ENCODE data around the gene HPN.
"Not testable (repeated sequence)": the region's sequence is repeated elsewhere in the genome, so short reads cannot be mapped to it uniquely, and the experiment has no call there.

HPN gene

DNA sequence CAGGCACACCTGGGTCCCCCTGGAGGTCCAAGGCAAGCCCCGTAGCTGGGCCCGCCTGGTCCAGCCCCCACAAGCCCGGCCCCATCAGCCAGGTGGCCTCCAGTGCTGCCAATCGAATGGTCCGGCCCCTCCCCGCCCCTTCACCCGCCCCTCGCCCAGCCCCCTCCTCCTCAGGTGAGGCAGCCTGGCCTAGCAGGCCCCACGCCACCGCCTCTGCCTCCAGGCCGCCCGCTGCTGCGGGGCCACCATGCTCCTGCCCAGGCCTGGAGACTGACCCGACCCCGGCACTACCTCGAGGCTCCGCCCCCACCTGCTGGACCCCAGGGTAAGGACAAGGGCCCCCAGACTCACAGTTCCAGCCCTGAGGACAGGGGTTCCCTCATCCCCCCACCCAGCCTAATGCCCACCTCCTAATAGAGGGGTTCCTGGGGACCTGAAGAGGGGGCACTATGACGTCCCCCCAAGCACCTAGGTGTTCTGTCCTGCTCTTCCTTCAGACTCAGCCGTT, at the start of gene HPN:
HPN (plus strand) TSS at position 174 of the 508 bp plus-strand sequence. CDS start 786 bp downstream, outside the sequence.
- TF ChIP-seq, protein P1, sequence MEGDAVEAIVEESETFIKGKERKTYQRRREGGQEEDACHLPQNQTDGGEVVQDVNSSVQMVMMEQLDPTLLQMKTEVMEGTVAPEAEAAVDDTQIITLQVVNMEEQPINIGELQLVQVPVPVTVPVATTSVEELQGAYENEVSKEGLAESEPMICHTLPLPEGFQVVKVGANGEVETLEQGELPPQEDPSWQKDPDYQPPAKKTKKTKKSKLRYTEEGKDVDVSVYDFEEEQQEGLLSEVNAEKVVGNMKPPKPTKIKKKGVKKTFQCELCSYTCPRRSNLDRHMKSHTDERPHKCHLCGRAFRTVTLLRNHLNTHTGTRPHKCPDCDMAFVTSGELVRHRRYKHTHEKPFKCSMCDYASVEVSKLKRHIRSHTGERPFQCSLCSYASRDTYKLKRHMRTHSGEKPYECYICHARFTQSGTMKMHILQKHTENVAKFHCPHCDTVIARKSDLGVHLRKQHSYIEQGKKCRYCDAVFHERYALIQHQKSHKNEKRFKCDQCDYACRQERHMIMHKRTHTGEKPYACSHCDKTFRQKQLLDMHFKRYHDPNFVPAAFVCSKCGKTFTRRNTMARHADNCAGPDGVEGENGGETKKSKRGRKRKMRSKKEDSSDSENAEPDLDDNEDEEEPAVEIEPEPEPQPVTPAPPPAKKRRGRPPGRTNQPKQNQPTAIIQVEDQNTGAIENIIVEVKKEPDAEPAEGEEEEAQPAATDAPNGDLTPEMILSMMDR (IDR thresholded peaks at IDR 0.05; ENCODE audit: borderline replicate concordance, insufficient read depth, low read depth, low read length) = no peak
- no peak within 1 kb of the TSS for H3K4me3 ChIP-seq (ENCODE audit: low read depth, low read length)

DNA sequence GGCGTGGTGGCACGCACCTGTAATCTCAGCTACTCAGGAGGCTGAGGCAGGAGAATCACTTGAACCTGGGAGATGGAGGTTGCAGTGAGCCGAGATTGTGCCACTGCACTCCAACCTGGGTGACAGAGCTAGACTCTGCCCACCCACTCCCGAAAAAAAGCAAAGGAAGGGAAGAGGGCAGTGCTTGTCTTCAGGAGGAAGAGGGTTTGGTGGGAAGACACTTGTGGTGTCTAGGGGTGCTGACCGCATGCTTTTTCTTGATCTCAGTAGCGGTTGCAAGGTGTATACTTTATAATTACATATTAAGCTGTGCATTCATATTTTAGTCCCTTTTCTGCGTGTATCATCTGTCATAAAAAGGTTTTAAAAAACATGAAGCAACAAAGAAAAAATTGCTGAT, 48.9 kb upstream of the HPN start:
- H3K4me3 ChIP-seq (ENCODE audit: low read depth, low read length) = not testable (repeated sequence)

DNA sequence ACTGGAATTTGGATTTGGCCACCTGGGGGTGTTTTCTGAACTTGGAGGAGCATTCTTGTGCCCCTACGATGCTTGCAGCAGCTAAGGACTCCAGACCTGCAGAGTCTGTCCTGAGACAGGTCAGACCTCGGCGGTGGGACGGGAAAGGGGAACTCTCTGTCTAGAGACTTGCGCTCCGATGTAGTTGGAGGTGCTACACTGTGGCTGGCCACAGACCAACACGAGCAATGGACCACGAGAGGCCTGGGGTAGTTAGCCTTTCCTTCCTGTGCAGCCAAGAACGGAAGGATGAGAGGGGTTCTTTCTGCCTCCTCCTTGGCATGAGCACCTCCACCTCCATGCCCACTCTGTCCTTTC, 47.3 kb upstream of the HPN start:
- TF ChIP-seq, protein P1 (IDR thresholded peaks at IDR 0.05; ENCODE audit: borderline replicate concordance, insufficient read depth, low read depth, low read length) = no peak
- H3K4me3 ChIP-seq (ENCODE audit: low read depth, low read length) = no peak overlapping the region

DNA sequence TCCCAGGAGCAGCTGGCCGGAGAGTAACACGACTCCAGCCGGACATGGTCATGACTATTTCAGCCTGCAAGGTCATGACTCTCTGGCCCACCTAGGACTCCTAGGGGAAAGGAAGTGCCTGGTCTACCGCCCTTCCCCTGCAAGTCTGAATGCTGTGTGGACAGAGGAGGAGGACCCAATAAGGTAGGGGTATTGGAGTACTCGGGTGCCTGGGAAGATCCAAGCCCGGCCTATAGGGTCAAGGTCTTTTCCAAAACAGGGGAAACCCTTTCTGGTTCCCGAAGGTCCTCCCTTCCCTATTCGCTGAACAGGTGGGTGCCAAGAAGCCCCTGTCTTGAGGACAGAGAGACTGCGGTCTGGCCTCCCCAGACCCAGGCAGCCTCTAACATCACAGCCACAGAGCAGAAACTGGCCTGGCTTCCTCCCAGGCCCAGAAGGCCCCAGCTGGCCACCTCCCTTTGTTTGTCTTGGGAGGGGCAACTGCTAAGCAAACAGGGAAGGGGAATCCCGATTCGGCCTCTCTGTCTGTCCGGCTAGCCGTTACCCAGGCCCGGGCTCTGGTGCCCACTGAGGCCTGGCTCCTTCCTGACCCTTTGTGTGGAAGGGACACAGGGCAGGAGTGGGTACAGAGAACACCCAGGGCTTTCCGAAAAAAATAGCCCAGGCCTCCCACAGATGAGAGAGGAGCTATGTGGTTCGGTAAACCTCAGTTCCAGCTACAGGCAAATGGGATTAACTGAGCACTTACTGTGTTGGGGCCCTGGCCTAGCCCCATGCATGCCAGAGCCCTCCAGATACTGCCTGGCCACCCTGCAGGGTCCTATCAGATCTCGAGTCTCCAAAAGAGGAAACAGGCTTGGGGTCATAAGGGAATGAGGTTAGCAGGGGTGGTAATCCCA, 46.6 kb upstream of the HPN start:
- H3K4me3 ChIP-seq (ENCODE audit: low read depth, low read length) = no peak overlapping the region
- TF ChIP-seq, protein P1 (IDR thresholded peaks at IDR 0.05; ENCODE audit: borderline replicate concordance, insufficient read depth, low read depth, low read length) = no peak

DNA sequence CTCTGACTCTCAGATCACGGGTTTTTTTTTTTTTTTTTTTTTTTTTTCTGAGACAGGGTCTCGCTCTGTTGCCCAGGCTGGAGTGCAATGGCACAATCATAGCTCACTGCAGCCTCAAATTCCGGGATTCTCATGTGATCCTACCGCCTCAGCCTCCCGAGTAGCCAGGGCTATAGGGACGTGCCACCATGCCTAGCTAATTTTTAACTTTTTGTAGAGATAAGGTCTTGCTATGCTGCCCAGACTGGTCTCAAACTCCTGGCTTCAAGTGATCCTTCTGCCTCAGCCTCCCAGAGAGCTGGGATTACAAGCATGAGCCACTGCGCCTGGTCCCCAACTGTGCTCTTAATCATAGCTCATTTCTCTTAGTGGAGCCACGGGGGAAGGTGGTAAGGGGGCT, 46.0 kb upstream of the HPN start:
- no peak overlapping the region for H3K4me3 ChIP-seq (ENCODE audit: low read depth, low read length)

DNA sequence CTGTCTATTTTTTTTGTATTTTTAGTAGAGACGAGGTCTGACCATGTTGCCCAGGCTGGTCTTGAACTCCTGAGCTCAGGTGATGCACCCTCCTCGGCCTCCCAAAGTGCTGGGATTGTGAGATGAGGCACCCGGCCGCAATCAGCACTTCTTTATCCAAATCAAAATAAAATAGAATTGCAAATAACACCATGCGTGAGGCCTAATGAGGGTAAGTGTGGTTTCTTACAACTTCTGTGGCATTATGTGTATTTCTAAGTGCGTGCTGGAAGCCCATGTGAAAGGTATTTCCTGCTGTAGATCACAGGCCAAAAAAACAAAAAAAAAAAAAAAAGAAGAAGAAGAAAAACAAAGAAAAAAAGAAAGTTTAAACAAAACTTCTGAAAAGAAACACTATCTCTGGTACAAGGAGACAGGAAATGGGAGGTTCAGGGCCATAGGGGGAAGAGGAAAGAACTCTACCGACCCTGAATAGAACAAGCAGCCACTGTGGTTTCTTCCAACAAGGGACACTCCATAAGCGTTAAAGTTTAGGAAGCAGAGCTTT, 44.4 kb upstream of the HPN start:
- no peak overlapping the region for H3K4me3 ChIP-seq (ENCODE audit: low read depth, low read length)
- TF ChIP-seq, protein P1 (IDR thresholded peaks at IDR 0.05; ENCODE audit: borderline replicate concordance, insufficient read depth, low read depth, low read length) = no peak

More for the DNA sequence above, 46.0 kb upstream of the HPN start:
- TF ChIP-seq, protein P1 (IDR thresholded peaks at IDR 0.05; ENCODE audit: borderline replicate concordance, insufficient read depth, low read depth, low read length) = no peak

DNA sequence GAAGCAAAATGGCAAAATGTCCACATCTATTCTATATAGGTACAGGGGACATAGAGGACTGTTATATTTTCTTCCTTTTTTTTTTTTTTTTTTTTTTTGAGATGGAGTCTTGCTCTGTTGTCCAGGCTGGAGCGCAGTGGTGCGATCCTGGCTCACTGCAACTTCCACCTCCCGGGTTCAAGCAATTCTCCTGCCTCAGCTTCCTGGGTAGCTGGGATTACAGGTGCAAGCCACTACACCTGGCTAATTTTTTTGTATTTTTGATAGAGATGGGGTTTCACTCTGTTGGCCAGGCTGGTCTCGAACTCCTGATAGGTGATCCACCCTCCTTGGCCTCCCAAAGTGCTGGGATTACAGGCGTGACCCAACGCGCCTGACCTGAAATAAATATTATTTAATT, 43.3 kb upstream of the HPN start:
- H3K4me3 ChIP-seq (ENCODE audit: low read depth, low read length) = not testable (repeated sequence)
